Fibroblast of mammary gland (primary cell): ENCODE measurements around the gene CTTNBP2NL.

Experiments
- DNase-seq: peaks from one replicate; pipeline ENCODE4 v3.0.0-alpha.2; 2010; ENCODE audit warnings: low read depth
- H3K4me3 ChIP-seq: 2 replicates; pipeline ENCODE4 v1.5.1; 2011; ENCODE audit warnings: low read depth, mild to moderate bottlenecking, low read length, moderate library complexity; ENCODE audit not compliant: control insufficient read depth
- TF ChIP-seq, protein P1 (sequence below): conservative IDR thresholded peaks from 2 replicates; pipeline ENCODE4 v1.5.1; 2011; ENCODE audit warnings: low read depth, low read length, inconsistent platforms; ENCODE audit not compliant: control insufficient read depth, insufficient read depth

CTTNBP2NL gene

DNA sequence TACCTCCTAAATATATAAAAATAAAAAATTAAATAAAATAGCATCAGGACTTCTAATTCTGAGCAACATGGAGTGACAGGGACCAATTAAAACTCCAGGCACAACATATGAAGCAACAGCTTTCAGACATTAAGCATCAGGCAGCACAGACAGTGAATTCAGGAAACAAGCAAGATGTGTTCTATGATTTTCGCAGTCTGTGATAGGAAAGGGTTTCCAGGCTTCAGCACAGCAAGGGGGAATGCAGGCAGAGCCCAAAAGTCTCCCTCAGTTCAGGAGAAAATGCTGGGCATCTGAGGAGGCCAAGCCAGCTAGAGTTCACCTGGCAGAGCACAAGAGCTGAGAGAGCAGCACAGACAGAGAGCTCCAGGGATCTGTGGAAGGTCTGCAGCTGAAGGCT, 22.2 kb upstream of the CTTNBP2NL start:
- H3K4me3 ChIP-seq = no peak overlapping the region
- no peak for DNase-seq
- TF ChIP-seq, protein P1, sequence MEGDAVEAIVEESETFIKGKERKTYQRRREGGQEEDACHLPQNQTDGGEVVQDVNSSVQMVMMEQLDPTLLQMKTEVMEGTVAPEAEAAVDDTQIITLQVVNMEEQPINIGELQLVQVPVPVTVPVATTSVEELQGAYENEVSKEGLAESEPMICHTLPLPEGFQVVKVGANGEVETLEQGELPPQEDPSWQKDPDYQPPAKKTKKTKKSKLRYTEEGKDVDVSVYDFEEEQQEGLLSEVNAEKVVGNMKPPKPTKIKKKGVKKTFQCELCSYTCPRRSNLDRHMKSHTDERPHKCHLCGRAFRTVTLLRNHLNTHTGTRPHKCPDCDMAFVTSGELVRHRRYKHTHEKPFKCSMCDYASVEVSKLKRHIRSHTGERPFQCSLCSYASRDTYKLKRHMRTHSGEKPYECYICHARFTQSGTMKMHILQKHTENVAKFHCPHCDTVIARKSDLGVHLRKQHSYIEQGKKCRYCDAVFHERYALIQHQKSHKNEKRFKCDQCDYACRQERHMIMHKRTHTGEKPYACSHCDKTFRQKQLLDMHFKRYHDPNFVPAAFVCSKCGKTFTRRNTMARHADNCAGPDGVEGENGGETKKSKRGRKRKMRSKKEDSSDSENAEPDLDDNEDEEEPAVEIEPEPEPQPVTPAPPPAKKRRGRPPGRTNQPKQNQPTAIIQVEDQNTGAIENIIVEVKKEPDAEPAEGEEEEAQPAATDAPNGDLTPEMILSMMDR = no peak

DNA sequence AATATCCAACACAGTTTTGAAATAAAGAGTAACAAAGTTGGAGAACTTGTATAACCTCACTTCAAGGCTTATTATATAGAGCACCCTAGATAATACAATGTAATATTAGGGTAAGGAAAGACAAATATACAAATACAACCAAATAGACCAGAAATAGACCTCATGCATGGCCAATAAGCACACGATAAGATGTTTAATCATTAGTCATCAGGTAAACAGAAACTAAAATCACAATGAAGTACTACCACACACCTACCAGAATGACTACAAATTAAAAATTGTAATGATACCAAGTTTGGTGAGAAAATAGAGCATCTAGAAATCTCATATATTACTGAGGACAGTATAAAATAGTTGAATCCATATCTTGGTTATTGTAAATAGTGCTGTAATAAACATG, 20.3 kb upstream of the CTTNBP2NL start:
- no peak for DNase-seq
- TF ChIP-seq, protein P1 = no peak
- H3K4me3 ChIP-seq = no peak overlapping the region

DNA sequence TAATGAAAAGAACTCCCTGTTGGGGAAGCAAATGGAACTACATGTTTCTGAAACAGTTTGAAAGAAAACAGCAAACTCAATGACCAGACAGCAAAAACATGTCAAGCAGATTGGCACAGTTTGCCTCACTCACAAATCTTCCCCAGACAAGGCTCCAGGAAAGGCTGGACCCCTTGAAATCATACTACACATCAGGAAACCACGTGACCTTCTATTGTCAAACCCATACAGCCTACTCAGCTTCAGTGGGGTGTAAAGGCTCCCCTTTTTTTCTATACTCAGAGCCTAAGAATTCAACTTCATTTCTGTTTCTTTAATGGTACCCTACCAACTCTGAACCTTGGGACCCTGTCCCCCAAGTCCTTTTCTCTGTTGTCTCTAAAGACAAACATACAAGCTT, 15.7 kb upstream of the CTTNBP2NL start:
- TF ChIP-seq, protein P1 = no peak
- H3K4me3 ChIP-seq = no peak overlapping the region
- no peak for DNase-seq

DNA sequence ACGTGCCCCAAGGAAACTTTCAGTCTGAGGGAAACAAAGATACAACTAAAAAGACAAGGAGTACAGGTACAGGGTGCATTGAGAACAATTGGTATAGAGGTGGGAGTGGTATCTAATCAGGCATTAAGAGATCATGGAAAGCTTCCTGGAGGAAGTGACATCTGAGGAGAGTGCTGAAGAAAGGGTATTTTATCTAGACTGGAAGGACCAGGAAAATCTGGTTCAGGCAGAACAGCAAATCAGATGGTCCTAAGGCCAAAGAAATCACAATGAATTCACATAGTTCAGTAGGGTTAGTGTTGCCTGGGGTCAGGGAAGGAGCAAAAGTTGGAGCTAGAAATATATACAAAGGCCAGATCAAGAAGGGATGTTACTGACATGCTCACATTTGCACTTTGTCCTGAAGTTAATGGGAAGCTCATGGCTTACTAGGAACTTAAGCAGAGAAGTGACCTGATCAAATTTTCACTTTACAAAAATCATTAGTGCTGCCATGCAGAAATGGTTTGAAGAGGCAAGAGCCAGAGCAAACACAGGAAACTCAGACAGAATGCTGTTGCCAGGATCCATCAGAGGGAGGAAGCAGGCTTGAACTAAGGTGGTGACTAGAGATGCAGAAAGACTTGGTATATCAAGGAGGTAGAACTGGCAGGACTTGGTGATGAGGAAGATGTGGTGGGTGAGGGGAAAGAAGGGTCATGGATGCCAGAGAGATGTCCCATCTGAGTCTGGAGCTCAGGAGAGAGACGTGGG, 14.5 kb upstream of the CTTNBP2NL start:
- H3K4me3 ChIP-seq = no peak overlapping the region
- DNase-seq = no peak
- TF ChIP-seq, protein P1 = no peak

DNA sequence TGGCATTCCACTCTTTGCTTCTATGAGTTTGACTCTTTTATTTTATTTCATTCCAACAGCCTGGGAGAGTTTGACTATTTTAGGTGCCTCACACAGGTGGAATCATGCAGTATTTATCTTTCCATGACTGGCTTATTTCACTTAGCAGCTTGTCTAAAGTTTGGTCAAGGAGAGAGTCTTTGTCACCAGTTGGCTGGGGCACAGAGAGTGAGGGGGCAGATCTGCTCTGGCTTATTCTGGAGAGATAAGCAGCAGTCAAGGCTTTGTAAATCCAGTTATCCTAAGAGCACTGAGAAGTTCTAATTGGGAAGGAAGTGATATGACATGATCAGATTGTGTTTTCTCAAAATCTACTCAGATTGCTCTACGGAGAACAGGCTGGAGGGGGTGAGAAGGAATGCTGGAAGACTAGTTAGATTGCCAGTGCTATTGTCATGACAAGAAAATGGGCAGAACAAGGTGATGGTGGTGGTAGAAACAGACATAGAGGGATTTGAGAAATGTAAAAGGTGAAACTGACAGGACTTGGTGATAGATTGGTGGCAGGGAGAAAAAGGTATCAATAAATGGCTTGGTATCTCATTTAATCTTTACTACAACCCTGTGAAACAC, 12.1 kb upstream of the CTTNBP2NL start:
- no peak overlapping the region for H3K4me3 ChIP-seq
- DNase-seq = no peak
- TF ChIP-seq, protein P1 = no peak

DNA sequence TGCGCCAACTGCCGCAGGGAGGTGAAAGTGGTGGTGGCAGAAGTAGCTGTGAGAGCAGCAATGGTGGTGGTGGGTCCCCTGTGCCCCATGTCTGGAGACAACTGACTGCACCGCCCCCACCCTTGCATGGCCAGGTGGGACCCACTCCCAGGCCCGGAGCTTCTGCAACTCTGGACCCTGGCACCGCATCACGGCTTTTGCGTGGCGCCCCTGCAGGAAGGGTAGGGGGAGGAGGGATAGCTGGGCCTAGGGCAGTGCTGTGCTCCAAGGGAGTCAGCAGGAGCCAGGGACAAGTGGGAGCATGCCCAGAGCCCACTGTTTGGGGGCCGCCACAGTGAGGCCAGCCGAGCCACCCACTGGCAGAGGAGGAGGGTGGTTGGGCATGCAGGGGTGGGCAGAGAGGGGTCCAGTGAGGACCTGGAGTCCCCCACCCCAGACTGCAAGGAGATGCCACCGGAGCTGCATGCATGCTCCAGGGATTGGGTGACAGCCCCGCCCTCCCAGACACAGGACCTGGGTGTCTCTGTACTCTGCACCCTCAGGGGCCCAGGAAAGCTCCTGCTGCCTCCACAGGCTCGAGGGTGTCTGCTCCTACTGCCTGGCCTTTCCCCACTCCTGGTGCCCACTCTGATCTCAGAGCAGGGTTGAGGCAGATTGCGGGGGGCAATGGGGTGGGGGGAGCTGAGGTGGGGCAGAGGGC, 9.8 kb upstream of the CTTNBP2NL start:
- TF ChIP-seq, protein P1 = no peak
- H3K4me3 ChIP-seq = no peak overlapping the region
- DNase-seq = no peak
